Endodermal cell (in vitro differentiated cells): Measurements from ENCODE around the gene SPON1. TPM values are rescaled to one million over a fixed set of nuclear protein-coding genes. Genes with fewer than 3 reads are reported as not detected.

Experiments used
- DNase-seq: peaks from one replicate; pipeline ENCODE4 v3.0.0-alpha.2; 2017
- H3K27ac ChIP-seq: 2 replicates; pipeline ENCODE4 v1.5.1; 2013; ENCODE audit warnings: mild to moderate bottlenecking, low read depth, low read length, moderate library complexity
- H3K27me3 ChIP-seq: 2 replicates; pipeline ENCODE4 v1.6.1; 2013; ENCODE audit warnings: mild to moderate bottlenecking, low read length, moderate library complexity; ENCODE audit not compliant: insufficient read depth, control insufficient read depth, poor library complexity, severe bottlenecking
- H3K36me3 ChIP-seq: 2 replicates; pipeline ENCODE4 v1.7.0; 2013; ENCODE audit warnings: mild to moderate bottlenecking, low read length, moderate library complexity; ENCODE audit not compliant: control insufficient read depth, insufficient read depth
- H3K4me1 ChIP-seq: one replicate; pipeline ENCODE4 v1.7.0; 2013; ENCODE audit warnings: low read length; ENCODE audit not compliant: control insufficient read depth, insufficient read depth
- H3K4me3 ChIP-seq: 2 replicates; pipeline ENCODE4 v1.5.1; 2013; ENCODE audit warnings: mild to moderate bottlenecking, low read length, moderate library complexity
- H3K9ac ChIP-seq: 2 replicates; pipeline ENCODE4 v1.6.1; 2013; ENCODE audit warnings: mild to moderate bottlenecking, low read length, moderate library complexity; ENCODE audit not compliant: poor library complexity, severe bottlenecking; ENCODE audit errors: extremely low read depth
- H3K9me3 ChIP-seq: 2 replicates; pipeline ENCODE4 v1.6.1; 2013; ENCODE audit warnings: mild to moderate bottlenecking, low read length, moderate library complexity; ENCODE audit not compliant: control insufficient read depth
- H3K27ac Mint-ChIP-seq: 2 replicates; pipeline ENCODE4 v1.8.0; 2020; ENCODE audit warnings: mixed read lengths
- H3K27me3 Mint-ChIP-seq: 2 replicates; pipeline ENCODE4 v1.8.0; 2021; ENCODE audit warnings: mild to moderate bottlenecking, mixed read lengths; ENCODE audit not compliant: insufficient read depth
- H3K36me3 Mint-ChIP-seq: 2 replicates; pipeline ENCODE4 v1.8.0; 2020; ENCODE audit warnings: low read depth, mixed read lengths
- H3K4me1 Mint-ChIP-seq: 2 replicates; pipeline ENCODE4 v1.8.0; 2020; ENCODE audit warnings: mixed read lengths
- H3K4me3 Mint-ChIP-seq: 2 replicates; pipeline ENCODE4 v1.8.0; 2020; ENCODE audit warnings: mild to moderate bottlenecking, moderate library complexity, mixed read lengths
- H3K9me3 Mint-ChIP-seq: 2 replicates; pipeline ENCODE4 v1.8.0; 2020; ENCODE audit warnings: mild to moderate bottlenecking, mixed read lengths
- CTCF ChIP-seq: fragments of 200-600 bp; sonication (generic); conservative IDR thresholded peaks from 2 replicates; pipeline ENCODE4 v1.5.0; 2021; ENCODE audit warnings: antibody characterized with exemption, mild to moderate bottlenecking
- WGBS, 2 experiments: methylation state at CpG; one replicate each; pipeline versions ENCODE4 v1.1.5 to v1.1.7; 2013; ENCODE audit warnings: missing lambda C conversion rate in 2 of 2, mixed read lengths in 1 of 2; ENCODE audit not compliant: insufficient coverage in 1 of 2, insufficient read length in 1 of 2; 5-methylcytosine and 5-hydroxymethylcytosine counted together
- total RNA-seq, 2 donors: library from RNA; stranded (reverse); fragmentation: NEBNext Ultra II Directional in 1 of 2; extraction: Animal tissue kit (Norgen Biotek cat#: 25700) in 1 of 2; gene quantifications; 2 replicates in 1 of 2; 3 replicates in 1 of 2; pipeline ENCODE4 v1.2.1, GENCODE V29; 2021

SPON1 gene
- total RNA-seq, 2 donors from 2014 or later, result 0.13 to 1.6 TPM

DNA sequence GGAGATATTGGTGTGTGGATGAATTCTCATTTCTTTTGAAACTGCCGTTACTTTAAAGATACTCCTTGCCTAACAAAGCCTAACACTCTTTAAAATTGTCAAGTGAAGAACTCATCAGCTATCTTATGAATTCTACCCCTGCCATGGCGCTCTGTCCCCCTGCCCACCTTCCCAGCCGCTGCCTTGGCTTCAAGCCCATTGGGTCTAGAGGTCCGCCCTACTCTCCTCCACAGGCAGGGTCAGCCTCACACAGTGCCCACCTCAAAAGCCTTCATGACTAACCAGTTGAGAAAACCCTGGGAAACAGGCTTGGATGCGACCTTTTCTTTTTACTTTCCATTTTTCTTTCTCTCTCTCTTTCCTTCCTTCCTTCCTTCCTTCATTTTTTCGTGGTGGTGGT lies 267.9 kb downstream of the SPON1 start:
- no peak overlapping the region for H3K4me3 ChIP-seq
- H3K36me3 ChIP-seq, result no peaks in the 10 kb centered on the region
- Mint-ChIP-seq H3K9me3 (peaks cover 9% of the 10 kb centered on the region), H3K4me1 (peaks cover 7% of the 10 kb centered on the region), H3K36me3 (no peaks in the 10 kb centered on the region), H3K4me3 (no peak overlapping the region), H3K27me3 (peaks cover 26% of the 10 kb centered on the region), H3K27ac (no peak overlapping the region)
- no peak overlapping the region for H3K9ac ChIP-seq
- TF ChIP-seq CTCF, result no peak
- no peak overlapping the region for H3K27ac ChIP-seq
- no peaks in the 10 kb centered on the region for H3K4me1 ChIP-seq
- WGBS, 2 experiments, result 82 to 85% methylated on average over 5 to 6 of the region's 6 CpGs
- H3K9me3 ChIP-seq, result peaks cover 5% of the 10 kb centered on the region
- H3K27me3 ChIP-seq, result no peaks in the 10 kb centered on the region
- DNase-seq, result no peak

DNA sequence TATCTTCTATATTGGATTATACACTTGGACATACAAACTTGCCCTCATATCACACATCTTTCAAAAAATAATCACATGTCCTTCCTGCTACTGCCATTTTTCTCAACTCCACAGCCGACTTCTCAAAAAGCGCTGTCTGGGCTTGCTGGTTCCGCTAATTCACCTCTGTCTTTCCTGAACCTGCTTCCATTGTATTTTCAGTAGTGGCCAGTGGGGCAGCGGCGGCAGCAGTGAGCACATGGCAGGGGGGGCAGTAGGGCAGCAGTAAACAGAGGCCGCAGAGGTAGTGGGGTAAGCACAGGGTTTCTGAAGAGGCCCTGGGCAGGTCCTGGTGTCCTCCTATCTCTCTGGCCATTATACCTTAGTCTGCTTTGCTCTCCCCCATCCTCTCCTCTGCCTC lies 270.1 kb downstream of the SPON1 start:
- no peaks in the 10 kb centered on the region for H3K36me3 Mint-ChIP-seq
- H3K9me3 Mint-ChIP-seq, result no peaks in the 10 kb centered on the region
- TF ChIP-seq CTCF, result peak; percentile 78
- Histone ChIP-seq H3K27ac (no peak overlapping the region), H3K27me3 (no peaks in the 10 kb centered on the region), H3K36me3 (no peaks in the 10 kb centered on the region), H3K9ac (no peak overlapping the region), H3K4me1 (no peaks in the 10 kb centered on the region), H3K9me3 (no peaks in the 10 kb centered on the region), H3K4me3 (no peak overlapping the region)
- no peak overlapping the region for H3K4me3 Mint-ChIP-seq
- peaks cover 36% of the 10 kb centered on the region for H3K27me3 Mint-ChIP-seq
- 62 to 100% methylated on average over 1 to 6 of the region's 6 CpGs for WGBS, 2 experiments
- DNase-seq, result peak; percentile 86
- H3K4me1 Mint-ChIP-seq, result peaks cover 7% of the 10 kb centered on the region
- H3K27ac Mint-ChIP-seq, result no peak overlapping the region

DNA sequence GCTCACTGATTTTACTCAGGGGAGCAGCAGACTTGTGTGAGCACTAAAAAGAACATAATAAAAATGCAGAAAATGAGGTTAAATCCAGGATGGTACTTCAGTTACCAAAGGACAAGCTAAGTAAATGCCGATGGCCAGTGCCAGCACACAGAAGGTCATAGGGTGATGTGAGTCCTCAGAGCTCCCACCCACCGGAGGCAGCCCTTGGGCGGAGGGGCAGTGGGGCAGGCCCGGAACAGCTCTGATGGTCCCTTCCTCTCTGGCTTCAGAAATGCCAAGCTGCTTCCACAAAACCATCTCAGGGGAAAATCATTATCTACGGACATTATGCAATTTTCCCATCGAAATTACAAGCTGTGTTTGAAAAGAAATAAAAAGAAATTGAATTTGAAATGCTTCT lies 271.9 kb downstream of the SPON1 start:
- no peak overlapping the region for H3K4me3 ChIP-seq
- peaks cover 7% of the 10 kb centered on the region for H3K4me1 Mint-ChIP-seq
- DNase-seq, result no peak
- TF ChIP-seq CTCF, result no peak
- H3K9me3 ChIP-seq, result no peaks in the 10 kb centered on the region
- no peak overlapping the region for H3K4me3 Mint-ChIP-seq
- no peak overlapping the region for H3K9ac ChIP-seq
- H3K36me3 Mint-ChIP-seq, result no peaks in the 10 kb centered on the region
- H3K27ac Mint-ChIP-seq, result no peak overlapping the region
- H3K27ac ChIP-seq, result no peak overlapping the region
- H3K27me3 ChIP-seq, result no peaks in the 10 kb centered on the region
- no peaks in the 10 kb centered on the region for H3K36me3 ChIP-seq
- H3K27me3 Mint-ChIP-seq, result peaks cover 33% of the 10 kb centered on the region
- WGBS, 2 experiments, result 93 to 96% methylated on average over 4 to 6 of the region's 6 CpGs
- H3K9me3 Mint-ChIP-seq, result no peaks in the 10 kb centered on the region
- no peaks in the 10 kb centered on the region for H3K4me1 ChIP-seq
